Right forelimb (tissue), 1 donor: ENCODE measurements around the gene SPATA31C2.
"Not testable (repeated sequence)": the region's sequence is repeated elsewhere in the genome, so short reads cannot be mapped to it uniquely, and the experiment has no call there.

Source experiments
- DNase-seq: peaks from one replicate; pipeline ENCODE4 v3.0.0-alpha.2; 2018

SPATA31C2 gene

DNA sequence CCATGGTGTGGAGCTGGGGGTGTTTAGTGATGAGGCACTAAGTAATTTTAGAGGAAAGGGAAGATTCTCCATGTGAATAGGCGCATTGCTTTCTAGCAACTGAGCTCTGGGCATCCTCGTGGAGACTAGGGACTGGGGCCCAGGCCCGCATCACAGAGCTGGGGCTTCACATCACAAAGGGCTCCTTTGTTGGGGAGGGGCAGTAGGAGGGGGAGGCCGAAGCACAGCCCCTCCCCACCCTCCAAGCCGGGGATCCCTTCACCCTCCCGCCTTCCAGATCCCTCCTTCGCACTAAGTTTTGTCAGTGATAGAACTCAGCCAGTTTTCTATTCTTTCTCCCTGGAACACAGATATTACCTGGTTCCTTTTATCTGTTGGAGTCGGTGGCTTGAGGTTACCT, at the start of gene SPATA31C2:
TSS of gene SPATA31C2 (minus strand) at position 101 of the 400 bp plus-strand sequence. CDS start at position 72, 29 bp downstream.
- not testable (repeated sequence) for DNase-seq

DNA sequence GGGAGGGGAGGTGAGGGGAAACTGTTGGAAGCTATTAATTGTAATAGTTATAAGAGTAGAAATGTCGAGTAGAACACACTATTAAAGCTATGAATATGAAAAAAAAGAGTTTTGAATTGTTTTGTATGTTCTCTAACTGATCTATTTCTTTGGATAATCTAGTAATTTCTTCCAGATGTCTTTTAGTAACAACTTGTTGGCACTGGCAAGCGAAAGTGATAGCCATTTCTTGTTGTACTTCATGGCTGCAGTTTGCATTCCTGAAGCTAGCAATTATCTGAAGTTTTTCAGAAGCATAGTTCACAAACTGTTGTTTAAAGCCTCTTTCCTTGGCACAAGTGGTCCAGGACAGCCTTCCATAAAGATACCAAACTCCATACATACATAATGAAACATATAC, 49.4 kb upstream of the SPATA31C2 start:
- no peak for DNase-seq

DNA sequence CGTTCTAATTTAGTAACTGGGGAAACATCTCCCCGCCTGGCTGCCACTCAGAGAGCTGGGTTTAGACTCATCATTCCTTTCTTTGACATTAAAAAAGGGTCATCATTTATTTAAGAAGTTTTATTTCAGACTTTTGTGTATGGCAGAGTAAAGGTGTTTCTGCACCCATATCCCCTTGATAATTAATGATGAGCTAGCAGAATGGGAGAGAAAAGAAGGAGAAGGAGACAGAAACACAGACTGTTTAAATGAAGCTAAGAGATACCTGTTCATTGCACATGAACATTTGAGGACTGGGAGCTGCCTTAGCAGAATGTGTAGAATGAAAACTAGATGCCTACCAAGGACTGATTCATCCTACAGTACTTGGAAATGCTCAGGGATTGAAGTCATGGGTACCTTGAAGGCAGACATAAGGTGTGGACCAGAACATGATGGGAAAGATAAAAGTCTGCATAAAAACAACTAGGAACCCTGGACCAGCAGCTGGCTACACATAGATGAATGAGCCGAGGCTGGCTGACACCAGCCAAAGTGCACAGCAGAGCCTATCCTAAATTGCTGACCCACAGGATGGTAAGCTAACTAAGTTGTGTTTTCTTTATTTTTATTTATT, 48.3 kb upstream of the SPATA31C2 start:
- DNase-seq = no peak

DNA sequence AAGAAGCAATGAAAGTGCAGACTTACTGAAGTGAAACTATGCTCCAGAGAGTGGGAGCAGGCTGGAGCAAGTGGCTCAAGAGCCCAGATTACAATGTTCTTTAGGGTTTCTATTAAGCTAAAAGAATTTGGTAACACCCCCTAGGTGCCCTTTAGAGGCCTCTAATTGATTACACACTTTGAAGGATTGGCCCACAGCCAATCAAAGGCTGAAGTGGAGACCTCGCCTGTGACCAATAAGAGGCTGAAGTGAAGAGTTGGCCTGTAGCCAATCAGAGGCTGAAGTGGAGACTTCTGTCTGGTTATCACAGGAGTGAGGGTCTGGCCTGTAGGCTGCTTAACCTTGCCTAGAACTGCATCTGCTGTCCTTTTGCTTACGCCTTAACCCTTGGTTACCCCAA, 46.7 kb upstream of the SPATA31C2 start:
- DNase-seq = no peak

DNA sequence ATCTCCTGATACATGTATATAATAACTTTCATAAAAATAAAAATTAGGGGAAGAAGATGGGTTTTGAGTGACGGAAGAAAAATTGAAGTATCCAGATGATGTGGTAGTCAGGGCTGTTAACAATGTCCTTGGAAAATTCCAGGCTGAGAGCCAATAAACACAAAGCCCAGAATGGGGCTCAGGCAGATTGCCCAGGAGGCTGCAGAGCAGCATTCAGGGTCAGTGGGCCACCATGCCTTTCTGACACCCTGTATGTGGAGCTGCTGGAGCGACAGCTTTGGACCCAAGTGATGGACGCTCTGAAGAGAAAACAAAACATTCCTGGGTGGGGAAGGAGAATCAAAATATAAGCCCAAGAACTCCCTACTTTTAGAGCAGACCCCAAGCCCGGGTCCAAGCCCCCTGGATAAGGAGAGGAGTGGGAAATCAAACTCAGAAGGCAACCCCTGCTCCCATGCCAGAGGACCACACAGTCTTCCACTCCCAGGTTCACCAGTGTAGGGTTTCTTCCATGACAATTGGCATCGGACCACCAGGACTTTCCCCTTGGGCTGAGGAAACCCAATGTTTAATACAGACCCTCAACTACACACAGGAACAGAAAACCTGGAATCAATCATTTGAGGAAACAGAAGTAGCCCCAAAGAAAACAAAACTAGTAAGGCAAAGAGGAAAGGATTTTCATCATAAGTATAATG, 45.7 kb upstream of the SPATA31C2 start:
- no peak for DNase-seq

DNA sequence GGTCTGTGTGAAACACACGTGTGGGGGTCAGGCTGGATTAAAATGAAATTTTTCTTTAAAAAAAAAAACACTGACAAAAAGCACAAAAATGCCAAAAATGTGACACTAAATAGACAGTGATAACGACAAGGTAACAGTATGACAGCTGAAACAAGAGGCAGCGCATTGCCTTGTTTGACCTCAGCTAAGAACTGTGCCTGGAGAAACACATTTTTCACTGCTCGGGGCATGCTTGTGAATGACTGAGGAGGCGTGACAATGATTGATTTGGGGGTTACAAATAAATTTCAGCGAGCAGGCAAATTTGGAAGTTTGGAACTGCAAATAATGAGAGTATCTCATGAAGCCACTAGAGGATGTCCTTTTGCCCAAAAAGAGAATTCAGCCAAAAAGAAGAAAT, 44.2 kb upstream of the SPATA31C2 start:
- no peak for DNase-seq

DNA sequence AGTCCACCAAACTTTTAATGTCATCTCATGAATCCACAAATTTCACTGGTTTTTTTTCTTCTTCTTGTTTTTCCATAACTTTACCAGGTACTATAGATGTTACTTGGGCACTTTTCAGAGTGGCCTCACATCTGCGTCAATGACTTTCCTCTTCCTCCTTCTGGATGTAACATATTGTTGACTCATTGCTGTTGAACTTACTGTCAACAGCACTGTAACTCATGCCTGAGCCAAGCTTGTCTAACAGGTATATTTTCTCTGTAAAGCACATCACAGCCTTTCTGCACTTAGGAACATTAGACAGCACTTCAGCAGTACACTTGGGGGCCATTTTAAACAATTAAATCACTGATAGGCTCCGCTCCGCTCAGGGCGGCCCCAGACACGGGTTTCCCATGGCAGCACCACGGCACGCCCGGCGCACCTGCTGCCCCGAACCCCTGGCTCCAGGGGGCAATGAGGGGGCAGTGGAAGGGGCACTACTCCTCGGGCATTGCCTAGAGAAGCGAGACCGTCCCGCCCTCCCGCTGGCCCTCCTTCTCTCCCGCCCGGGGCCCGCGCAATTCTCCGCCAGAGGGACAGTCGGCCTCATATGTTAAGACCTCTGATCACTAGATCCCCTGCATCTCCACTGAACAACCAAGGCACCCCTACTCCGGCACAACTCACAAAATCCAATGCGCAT, 41.9 kb upstream of the SPATA31C2 start:
- DNase-seq = no peak

DNA sequence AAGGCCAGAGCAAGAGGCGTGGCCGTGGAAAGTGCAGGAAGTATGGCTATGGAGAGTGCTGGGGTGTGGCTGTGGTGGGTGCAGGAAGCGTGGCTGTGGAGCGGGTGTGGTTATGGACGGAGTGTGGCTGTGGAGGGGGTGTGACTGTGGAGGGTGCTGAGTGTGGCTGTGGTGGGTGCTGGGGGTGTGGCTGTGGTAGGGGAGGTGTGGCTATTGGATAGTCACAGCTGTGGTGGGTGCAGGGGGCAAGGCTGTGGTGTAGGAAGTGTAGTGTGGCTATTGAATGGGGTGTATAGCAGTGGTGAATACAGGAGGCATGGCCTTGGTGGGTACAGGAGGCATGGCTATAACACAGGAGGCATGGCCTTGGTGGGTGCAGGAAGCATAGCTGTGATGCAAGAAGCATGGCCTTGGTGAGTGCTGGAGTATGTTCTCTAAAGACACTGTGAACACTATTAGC, 40.8 kb upstream of the SPATA31C2 start:
- DNase-seq = no peak

DNA sequence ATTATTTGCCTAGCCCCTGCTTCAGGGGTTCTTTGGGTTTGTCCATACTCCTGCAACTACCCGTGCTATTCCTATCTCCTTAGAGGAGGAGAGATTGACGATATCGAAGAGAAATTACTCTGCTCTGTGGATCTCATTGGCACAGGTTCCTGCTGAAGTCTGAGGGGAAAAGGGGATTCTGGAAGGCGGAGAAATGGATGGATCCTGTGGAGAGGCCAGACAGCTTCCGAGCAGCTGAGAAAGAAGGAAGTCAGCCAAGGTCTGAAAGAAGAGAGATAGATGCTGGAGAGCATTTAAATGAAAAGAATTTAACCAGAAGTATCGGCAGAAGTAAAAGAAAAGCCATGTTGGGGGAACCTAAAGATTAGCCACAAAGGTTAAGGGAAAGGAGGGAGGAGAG, 40.4 kb upstream of the SPATA31C2 start:
- no peak for DNase-seq

DNA sequence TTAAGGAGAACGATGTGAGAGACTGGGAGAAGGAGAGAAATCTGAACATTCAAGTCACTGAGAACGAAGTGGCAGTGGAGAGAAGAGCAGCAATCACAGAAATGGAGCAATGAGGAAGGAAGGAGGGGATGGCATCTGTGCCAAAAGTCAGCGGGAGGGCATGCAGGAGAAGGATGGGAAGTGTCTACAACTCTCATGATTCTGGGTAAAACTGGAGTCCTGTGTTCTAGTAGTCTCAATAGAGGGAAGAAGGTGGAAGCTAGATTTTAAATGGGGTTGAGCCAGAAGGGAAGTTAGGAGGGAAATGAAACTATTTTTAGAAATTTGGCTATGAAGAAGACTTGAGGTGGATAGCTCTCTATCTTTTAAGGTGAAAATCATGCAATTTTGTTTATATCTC, 39.1 kb upstream of the SPATA31C2 start:
- no peak for DNase-seq

DNA sequence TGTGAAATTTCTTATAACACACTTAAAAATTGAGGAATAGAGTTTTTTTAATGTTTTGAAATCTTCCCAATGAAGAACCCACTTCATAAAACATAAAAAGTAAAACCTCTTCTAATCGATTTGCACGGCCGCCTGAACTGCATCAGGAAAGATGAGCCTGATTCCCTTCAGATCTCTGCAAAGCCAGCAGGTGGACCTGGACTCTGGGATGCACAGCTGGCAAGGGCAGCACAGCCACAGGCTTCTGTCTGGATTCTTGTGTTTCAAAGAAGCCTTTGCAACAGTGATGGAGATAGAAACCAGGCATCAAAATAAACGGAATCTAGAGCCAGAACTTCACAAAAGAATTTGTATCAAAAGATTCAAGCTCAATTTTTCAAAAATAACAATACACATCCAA, 36.0 kb upstream of the SPATA31C2 start:
- DNase-seq = no peak

DNA sequence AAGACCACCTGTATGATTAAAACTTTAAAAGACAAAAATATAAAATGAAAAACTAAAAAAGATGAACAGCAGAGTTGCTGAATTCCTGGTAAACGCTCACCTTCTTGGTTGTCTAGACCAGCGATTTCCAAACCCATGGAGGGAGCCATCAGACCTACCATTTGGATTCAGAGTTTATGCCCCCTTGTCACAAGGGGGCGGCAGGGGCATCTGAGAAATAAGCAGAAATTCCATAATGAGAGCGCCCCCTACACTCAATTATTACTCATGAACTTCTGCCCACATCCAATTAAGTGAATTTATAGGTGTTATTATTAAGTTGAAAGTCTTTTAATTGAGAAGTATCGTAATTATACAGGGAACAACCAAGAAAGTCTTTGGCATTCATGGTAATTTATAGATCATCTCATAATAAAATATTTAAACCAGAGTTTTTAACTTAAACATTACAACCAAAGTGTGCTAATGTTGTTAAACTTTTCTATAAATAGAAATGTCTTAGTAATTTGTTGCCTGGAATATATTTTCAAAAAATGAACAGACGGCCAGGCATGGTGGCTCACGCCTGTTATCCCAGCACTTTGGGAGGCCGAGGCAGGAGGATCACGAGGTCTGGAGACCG, 35.2 kb upstream of the SPATA31C2 start:
- no peak for DNase-seq

DNA sequence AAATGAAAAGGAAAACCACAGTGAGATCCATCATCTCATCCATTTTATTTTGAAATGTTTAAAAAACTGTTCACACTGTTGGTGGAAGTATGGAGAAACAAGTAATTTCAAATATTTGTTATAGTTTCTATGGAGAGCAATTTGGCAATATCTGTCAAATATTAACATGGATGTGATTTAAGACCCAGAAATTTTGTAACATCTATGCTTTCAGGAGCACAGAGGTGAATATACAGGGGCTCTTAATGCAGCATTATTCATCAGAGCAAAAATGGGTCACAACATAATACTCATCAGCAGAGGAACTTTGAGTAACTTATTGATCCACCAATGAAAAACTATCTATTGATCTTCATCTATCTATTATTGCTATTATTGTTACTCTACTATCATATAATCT, 31.4 kb upstream of the SPATA31C2 start:
- no peak for DNase-seq

DNA sequence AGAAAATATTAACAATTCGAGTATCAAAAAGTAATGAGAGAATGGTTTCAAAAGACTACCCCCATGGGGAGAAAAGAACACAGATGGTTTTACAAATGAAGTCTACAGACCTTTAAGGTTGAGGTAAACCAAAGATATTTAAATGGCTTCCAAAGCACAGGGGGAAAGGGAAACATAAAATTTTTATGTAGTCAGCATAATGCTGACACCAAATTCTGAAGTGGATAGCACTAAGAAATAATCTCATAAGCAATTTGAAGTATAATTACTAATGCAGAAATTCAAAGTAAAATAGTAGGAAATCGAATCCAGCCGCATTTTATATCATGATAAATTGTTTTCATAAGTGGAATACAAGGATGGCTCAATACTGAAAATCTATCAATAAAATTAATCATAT, 30.3 kb upstream of the SPATA31C2 start:
- no peak for DNase-seq

DNA sequence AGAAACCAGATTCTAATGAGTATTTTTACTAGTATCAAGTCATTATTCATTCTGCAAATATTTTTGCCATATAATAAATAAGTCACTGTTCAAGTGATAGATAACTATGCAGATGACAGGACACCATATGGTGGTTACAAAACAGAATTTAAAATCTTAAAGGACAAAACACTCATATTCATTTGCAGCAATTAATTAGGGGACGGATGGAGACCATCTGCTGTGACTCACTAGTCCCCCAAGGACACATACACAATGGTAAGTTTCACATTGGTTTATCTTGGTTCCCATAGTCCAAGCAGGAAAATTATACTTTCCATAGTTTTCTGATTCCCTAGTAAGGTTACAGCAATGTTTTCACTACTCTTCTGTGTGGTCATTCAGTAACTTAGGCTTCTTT, 28.4 kb upstream of the SPATA31C2 start:
- DNase-seq = no peak

DNA sequence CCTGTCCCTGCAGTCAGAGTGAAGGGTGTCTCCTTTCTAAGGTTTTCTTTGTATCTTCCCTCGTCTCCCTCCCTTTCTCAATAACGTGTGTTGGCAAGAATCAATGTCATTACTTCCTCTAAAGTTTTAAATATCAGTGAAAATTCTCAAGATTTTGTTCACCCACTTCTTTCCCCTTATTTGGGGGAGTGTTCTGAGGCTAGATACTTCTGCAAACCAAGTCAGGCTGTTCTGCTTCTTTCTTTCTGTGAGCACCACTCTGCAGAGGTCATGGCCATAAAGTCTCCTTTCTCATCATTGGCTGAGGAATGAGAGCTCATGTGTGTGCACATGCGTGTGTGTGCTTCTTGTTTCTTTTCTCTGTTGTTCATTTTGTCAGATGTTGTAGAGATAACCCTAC, 26.6 kb upstream of the SPATA31C2 start:
- no peak for DNase-seq

DNA sequence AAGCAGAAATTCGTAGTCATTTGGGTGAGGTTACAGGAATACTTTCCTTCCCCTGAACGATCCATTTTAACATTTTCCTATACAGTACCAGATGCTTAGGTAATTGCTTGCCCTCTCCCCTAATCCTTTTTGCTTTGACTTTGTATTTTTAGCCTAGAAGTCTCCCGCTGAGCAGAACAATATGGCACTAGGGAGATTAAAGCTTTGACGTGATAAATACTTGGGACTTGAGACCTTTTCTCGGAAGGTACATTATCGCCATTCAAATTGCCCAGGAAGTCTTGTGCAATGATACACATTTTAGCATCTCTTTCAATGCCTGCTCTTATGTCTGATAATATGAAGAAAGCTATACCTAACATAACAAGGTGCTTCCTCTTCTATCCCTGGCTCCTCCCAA, 22.9 kb upstream of the SPATA31C2 start:
- DNase-seq = no peak

DNA sequence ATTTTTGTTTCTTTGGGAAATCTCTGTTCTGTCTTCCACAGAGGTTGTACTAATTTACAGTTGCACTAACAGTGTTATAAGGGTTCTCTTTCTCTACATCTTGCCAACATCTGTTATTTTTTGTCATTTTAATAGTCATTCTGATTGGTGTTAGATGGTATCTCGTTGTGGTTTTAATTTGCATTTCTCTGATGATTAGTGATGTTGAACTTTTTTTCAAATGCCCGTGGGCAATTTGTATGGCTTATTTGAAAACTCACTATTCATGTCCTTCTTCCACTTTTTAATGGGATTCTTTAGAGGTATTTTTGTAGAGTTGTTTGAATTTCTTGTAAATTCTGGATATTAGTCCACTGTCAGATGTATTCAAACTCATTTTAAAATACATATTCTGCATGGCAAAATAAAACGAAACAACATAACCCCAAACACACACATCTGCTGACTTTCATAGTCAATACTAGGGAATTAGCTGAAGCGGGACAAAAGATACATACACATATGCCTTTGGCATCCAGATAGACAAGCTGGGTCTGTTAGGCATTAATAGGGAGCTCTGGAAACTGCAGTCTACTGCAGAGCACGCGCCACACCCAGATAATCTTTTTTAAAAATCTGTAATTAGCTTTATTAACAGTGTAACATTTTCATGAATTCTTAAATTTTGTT, 5.8 kb upstream of the SPATA31C2 start:
- no peak for DNase-seq

DNA sequence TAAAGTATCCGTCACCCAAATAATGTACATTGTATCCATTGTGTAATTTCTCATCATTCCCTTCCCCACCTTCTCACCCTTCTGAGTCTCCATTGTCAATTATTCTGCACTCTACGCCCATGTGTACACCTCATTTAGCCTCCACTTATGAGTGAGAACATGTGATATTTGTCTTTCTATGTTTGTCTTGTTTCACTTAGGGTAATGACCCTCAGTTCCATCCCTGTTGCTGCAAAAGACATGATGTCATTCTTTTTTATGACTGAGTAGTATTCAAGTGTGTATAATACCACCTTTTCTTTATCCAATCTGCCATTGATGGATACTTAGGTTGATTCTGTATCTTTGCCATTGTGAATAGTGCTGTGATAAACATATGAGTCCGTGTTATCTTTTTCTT, 4.9 kb upstream of the SPATA31C2 start:
- no peak for DNase-seq

DNA sequence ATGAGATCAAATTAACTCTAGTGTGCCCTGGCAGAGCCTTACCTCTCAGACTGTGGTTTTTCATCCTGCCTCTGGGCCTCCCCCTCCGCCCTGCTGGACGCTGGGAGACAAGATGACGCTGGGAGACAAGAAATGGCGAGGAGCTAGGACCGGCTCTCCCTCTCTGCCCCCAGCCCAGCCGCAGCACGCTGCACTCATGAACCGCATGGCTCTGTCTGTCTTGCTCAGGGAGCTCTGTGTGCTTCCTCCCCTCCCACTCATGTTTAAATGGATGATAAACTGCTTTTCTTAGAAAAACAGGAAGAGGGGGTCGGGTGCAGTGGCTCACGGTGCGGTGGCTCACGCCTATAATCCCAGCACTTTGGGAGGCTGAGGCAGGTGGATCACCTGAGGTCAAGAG, 4.7 kb downstream of the SPATA31C2 start:
- DNase-seq = not testable (repeated sequence)

DNA sequence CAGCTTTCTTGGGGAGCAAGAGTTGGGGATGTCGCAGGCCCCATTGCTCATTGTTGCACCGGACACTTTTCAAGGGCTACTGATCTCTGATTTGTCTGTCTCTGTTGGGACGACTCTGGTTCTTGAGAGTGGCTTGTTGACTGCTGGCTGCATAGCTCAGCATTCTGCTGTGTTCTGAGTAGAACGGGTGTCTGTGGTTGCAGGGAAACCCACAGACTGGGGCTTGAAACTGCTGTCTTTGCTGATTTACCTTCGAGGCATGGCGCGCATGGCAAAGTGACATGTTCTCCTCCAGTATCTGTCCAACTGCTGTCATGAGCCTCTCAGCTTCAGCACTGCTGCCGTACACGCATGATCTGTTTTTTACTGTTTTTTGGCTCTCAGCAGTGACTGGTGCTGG, 8.7 kb downstream of the SPATA31C2 start:
- not testable (repeated sequence) for DNase-seq

DNA sequence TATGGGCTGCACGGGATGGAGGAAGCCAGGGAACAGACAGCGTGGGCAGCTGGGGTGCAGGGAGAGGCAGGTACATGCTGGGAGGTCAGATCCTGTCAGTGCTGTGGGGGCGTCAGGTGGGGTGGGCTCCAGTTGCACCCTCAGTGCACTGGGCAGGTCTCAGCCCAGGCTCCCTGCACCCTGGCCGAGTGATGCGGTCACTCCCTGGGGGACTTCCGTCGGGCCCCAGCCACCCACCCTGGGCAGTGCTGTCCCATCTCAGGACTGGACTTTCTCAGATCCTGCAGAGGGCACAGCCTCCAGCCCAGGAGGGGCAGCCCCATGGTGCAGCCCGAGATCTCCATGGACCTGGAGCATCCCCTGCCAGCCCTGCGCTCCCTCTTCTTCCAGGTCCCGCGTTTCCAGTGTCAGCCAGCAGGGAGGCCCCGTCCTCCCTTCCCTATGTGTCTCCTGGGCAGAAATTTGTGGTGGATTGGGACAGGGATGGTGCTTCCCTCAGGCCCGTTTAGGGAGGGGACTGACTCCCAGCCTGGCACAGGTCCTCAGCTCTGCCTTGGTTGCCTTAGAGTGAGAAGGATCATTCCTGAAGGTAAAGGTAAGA, 10.5 kb downstream of the SPATA31C2 start:
- DNase-seq = not testable (repeated sequence)

DNA sequence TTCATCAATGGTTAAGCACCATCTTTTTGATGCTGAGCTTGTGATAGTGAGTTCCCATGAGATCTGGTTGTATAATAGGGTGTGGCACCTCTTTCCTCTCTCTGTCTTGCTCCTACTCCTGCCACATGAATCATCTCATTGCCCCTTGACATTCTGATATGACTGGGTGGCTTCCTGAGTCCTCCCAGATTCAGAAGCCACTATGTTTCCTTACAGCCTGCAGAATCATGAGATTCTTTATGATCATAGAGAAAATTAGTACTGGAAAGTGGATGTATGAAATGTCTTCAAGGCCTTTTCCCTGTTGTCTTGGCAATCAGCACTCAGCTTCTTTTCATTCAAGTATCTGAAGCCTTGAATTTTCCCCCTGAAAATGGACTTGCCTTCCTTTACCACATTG, 14.9 kb downstream of the SPATA31C2 start:
- DNase-seq = not testable (repeated sequence)
